ENCODE results near the gene PPP1R8. TPM values are rescaled to one million over a fixed set of nuclear protein-coding genes. Genes with fewer than 3 reads are reported as not detected.
"Not testable (repeated sequence)": the region's sequence is repeated elsewhere in the genome, so short reads cannot be mapped to it uniquely, and the experiment has no call there.

PPP1R8 gene
- total and polyA plus RNA-seq, 9 of the 15 experiments (the other 6 are each of a cell fraction or from before 2014, with no cell fraction given): 16.2 to 107 (median 75.3) TPM

- in situ Hi-C loops (cut with MboI): not testable (repeated sequence)
Observed at GRCh38 chr1:27790270-27790669, 40.3 kb upstream of the PPP1R8 start.

DNA sequence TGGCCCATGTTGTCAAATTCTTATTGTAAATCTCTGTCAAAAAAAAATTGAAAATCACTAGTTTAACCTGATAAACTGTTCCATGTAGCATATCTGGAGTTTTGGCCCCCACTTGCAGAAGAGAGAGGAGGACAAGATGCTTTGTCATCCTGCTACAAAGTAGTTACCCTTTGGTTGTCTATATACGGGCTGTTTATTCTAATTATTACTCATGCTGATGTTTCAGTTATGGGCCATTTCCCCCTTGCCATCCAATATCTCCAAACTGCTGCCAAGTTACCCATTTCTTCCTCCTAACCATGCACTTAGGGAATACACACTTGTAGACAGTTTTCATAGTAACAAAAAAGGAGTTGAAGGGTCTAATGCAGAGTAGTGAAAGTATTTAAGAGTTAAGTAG, 35.0 kb upstream of the PPP1R8 start:
- no peaks in the 10 kb centered on the region for H3K79me2 ChIP-seq (ENCODE audit: control insufficient read depth, insufficient read depth, low read length)
- H3K36me3 ChIP-seq (ENCODE audit: control insufficient read depth, insufficient read depth, low read length): peaks cover 53% of the 10 kb centered on the region; the same call in 2 of the 3 replicates
- no peaks in the 10 kb centered on the region for H4K20me1 ChIP-seq (replicated peaks; ENCODE audit: control insufficient read depth, insufficient read depth, low read length)
- H3K9me1 ChIP-seq (ENCODE audit: control insufficient read depth, insufficient read depth, low read length): no peaks in the 10 kb centered on the region
- H3K4me3 ChIP-seq: no peak overlapping the region
- H3K4me2 ChIP-seq (ENCODE audit: insufficient read depth, low read length): no peak overlapping the region
- H3K4me1 ChIP-seq (replicated peaks in 1 of 2; ENCODE audit: control insufficient read depth in 2 of 2, insufficient read depth in 2 of 2, low read length in 2 of 2): no peaks in the 10 kb centered on the region
- ATAC-seq (no peak), FAIRE-seq (no peak), DNase-seq (ENCODE audit: extremely low read depth in 1 of 4, low spot score in 3 of 4) (no peak)
- ChIA-PET POLR2A (no interaction called here), CTCF (ENCODE audit: low intra/inter-chr PET ratio) (no interaction called here)
- intact Hi-C loops (cut with micrococcal nuclease): no loop called here
- no peak for TF ChIP-seq MBD2 (IDR thresholded peaks at IDR 0.05; ENCODE audit: borderline replicate concordance, low read depth)
- no peak for TF ChIP-seq THAP12 (CRISPR knock-in tag; IDR thresholded peaks at IDR 0.05)
- TF ChIP-seq SPI1 (IDR thresholded peaks at IDR 0.05; ENCODE audit: borderline replicate concordance, low read depth, low read length): no peak
- TF ChIP-seq KAT2B (IDR thresholded peaks at IDR 0.05; ENCODE audit: low read depth, low read length): no peak
- no peak for TF ChIP-seq E2F3 (CRISPR knock-in tag; IDR thresholded peaks at IDR 0.05)
- no peak for TF ChIP-seq LARP7 (IDR thresholded peaks at IDR 0.05)
- no peak for TF ChIP-seq ZNF3 (CRISPR knock-in tag; IDR thresholded peaks at IDR 0.05)
- no peak overlapping the region for H3K9ac ChIP-seq (ENCODE audit: insufficient read depth in 1 of 2, low read depth in 2 of 2, low read length in 2 of 2)
- no peaks in the 10 kb centered on the region for H3K27me3 ChIP-seq (ENCODE audit: control insufficient read depth in 2 of 2, insufficient read depth in 2 of 2, low read length in 2 of 2)
- BruUV-seq (replicated peaks): no TSS peak
- H2AFZ ChIP-seq (ENCODE audit: low read depth, low read length): no peak overlapping the region
- no peak overlapping the region for H3K27ac ChIP-seq (ENCODE audit: extremely low read depth, low read depth, low read length)
- H3K9me3 ChIP-seq (replicated peaks; ENCODE audit: control insufficient read depth, insufficient read depth, low read depth, low read length): no peaks in the 10 kb centered on the region
- 36% methylated on average over 1 of the region's 1 CpG for WGBS (ENCODE audit: insufficient coverage, low coverage, missing lambda C conversion rate)
- in situ Hi-C loops (cut with MboI): no loop called here

More at GRCh38 chr1:27790270-27790669, 40.3 kb upstream of the PPP1R8 start:
- TF ChIP-seq C11orf30 (IDR thresholded peaks at IDR 0.05; ENCODE audit: low read depth) (peak; percentile 44; the same call in 1 of the 2 replicates), NFYB (IDR thresholded peaks at IDR 0.05; ENCODE audit: extremely low read depth, insufficient read length) (peak; percentile 87), ASH1L (IDR thresholded peaks at IDR 0.05; ENCODE audit: borderline replicate concordance, low read depth, partially characterized antibody) (peak; percentile 39), CC2D1A (IDR thresholded peaks at IDR 0.05) (peak; percentile 22; the same call in 1 of the 2 replicates), ZNF316 (IDR thresholded peaks at IDR 0.05) (peak; percentile 85)
- peaks cover 38% of the 10 kb centered on the region for H3K36me3 ChIP-seq (ENCODE audit: control insufficient read depth, insufficient read depth, low read length)
- H2AFZ ChIP-seq (ENCODE audit: low read depth, low read length); CTCF ChIA-PET (ENCODE audit: low intra/inter-chr PET ratio); H3K4me3 ChIP-seq; H4K20me1 ChIP-seq (replicated peaks; ENCODE audit: control insufficient read depth, insufficient read depth, low read length); BruUV-seq (replicated peaks); H3K4me2 ChIP-seq (ENCODE audit: insufficient read depth, low read length); H3K9ac ChIP-seq (ENCODE audit: insufficient read depth in 1 of 2, low read depth in 2 of 2, low read length in 2 of 2); FAIRE-seq; intact Hi-C loops (cut with micrococcal nuclease); H3K9me1 ChIP-seq (ENCODE audit: control insufficient read depth, insufficient read depth, low read length); ATAC-seq; H3K27me3 ChIP-seq (ENCODE audit: control insufficient read depth in 2 of 2, insufficient read depth in 2 of 2, low read length in 2 of 2); H3K27ac ChIP-seq (ENCODE audit: extremely low read depth, low read depth, low read length); DNase-seq (ENCODE audit: extremely low read depth in 1 of 4, low spot score in 3 of 4); H3K9me3 ChIP-seq (replicated peaks; ENCODE audit: control insufficient read depth, insufficient read depth, low read depth, low read length): not testable (repeated sequence)
- peaks cover 25% of the 10 kb centered on the region for H3K79me2 ChIP-seq (ENCODE audit: control insufficient read depth, insufficient read depth, low read length)
- peaks cover 7 to 16% of the 10 kb centered on the region in 2 experiments for H3K4me1 ChIP-seq (replicated peaks in 1 of 2; ENCODE audit: control insufficient read depth in 2 of 2, insufficient read depth in 2 of 2, low read length in 2 of 2)
- POLR2A ChIA-PET: interaction anchor here (0.7 to 1.2 kb wide), 3 partner anchors 14 to 263 kb away, joined by 3 to 4 read pairs (median 3); no protein-coding TSS in a partner anchor
- 98% methylated on average over 3 of the region's 3 CpGs for WGBS (ENCODE audit: insufficient coverage, low coverage, missing lambda C conversion rate)

Data from K562 (cell line).